GM23248 (cell line): ENCODE measurements around the gene NEUROG2.

Source experiments
- EZH2 ChIP-seq: fragments of 200-600 bp; sonication (generic); IDR thresholded peaks from 2 replicates; pipeline ENCODE4 v1.6.1; 2018; ENCODE audit warnings: antibody characterized with exemption, mild to moderate bottlenecking; ENCODE audit not compliant: insufficient read depth, poor library complexity, severe bottlenecking
- EZH2phosphoT487 ChIP-seq: fragments of 200-600 bp; sonication (generic); IDR thresholded peaks from 2 replicates; pipeline ENCODE4 v1.6.1; 2018; ENCODE audit warnings: antibody characterized with exemption, moderate library complexity, mild to moderate bottlenecking, low read depth; ENCODE audit not compliant: insufficient read depth

- TF ChIP-seq EZH2 (no peak), EZH2phosphoT487 (no peak)
Measured at GRCh38 chr4:112473985-112474384, 42.0 kb downstream of the NEUROG2 start.
